ENCODE data around the gene FUZ. TPM values are rescaled to one million over a fixed set of nuclear protein-coding genes. Genes with fewer than 3 reads are reported as not detected.

Gene FUZ
- total and polyA plus RNA-seq, 2 of the 4 experiments (the other 2 are of a cell fraction): 12.1 to 14.3 TPM

DNA sequence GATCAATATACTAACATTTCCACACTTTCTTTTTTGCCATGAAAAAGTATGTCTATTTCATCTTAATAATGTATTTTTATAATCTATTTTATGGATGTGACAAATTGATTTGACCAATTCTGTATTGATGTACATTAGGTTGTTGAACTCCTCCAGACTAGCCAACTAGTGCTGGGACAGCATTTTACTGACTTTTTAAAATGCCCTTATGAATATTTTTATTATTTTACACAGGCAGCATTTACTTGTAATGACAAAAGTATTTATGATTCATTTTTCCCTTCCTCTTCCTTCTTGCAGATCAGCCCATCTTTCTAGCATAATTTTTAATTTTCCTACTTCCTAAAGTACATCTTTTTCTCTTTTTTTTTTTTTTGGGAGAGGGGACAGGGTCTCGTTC lies 918 bp upstream of the FUZ start:
- in situ Hi-C loops (cut with MboI; ENCODE audit: low sequenced_read_pairs) (no loop called here), dilution Hi-C loops (cut with HindIII; ENCODE audit: low sequenced_read_pairs, unreplicated experiment) (no loop called here), intact Hi-C loops (cut with micrococcal nuclease) (loop anchor here (10.0 kb wide), 1 partner anchor 99 kb away; no protein-coding TSS in a partner anchor)
- H3K4me3 ChIP-seq (ENCODE audit: insufficient read depth, low read depth, low read length): no peak overlapping the region
- no peak overlapping the region for H4K91ac ChIP-seq (ENCODE audit: insufficient read depth, low read depth, low read length)
- no peaks in the 10 kb centered on the region for H3K36me3 ChIP-seq (ENCODE audit: control insufficient read depth, insufficient read depth, low read length)
- no peak overlapping the region for H2BK5ac ChIP-seq (ENCODE audit: low read depth, low read length, poor library complexity, severe bottlenecking)
- DNase-seq (no peak), ATAC-seq (ENCODE audit: low read depth) (no peak)
- H4K20me1 ChIP-seq (ENCODE audit: insufficient read depth, low read length): 0 out of 2 replicates have a peak, but pooled peaks cover 2% of the 10 kb centered on the region
- peaks cover 4% of the 10 kb centered on the region for H3K4me1 ChIP-seq (ENCODE audit: control insufficient read depth, insufficient read depth, low read length)
- peak overlapping the region; percentile 70 for H2AFZ ChIP-seq (replicated peaks; ENCODE audit: low read length, poor library complexity)
- no CpG with 5 or more reads among the region's 1 CpG for WGBS, 2 experiments (ENCODE audit: extremely low coverage in 2 of 2, insufficient read length in 1 of 2)
- POLR2A ChIA-PET (ENCODE audit: unreplicated experiment): no interaction called here
- no peak overlapping the region for H3K23ac ChIP-seq (ENCODE audit: low read depth, low read length)
- H2BK15ac ChIP-seq (ENCODE audit: low read depth, low read length): no peak overlapping the region
- no peak overlapping the region for H3K9ac ChIP-seq (ENCODE audit: low read depth, low read length)
- no peak overlapping the region for H2AK5ac ChIP-seq (ENCODE audit: low read depth, low read length)
- no peak for TF ChIP-seq NFE2L2 (IDR thresholded peaks at IDR 0.05; ENCODE audit: low read depth, low read length)
- TF ChIP-seq RFX5 (IDR thresholded peaks at IDR 0.05; ENCODE audit: low read depth, low read length): no peak
- TF ChIP-seq SMC3 (IDR thresholded peaks at IDR 0.05; ENCODE audit: low read depth, low read length): no peak
- TF ChIP-seq CHD1 (IDR thresholded peaks at IDR 0.05; ENCODE audit: low read depth, low read length): no peak
- TF ChIP-seq MXI1 (IDR thresholded peaks at IDR 0.05; ENCODE audit: borderline replicate concordance, low read depth, low read length): no peak
- TF ChIP-seq, protein P1, sequence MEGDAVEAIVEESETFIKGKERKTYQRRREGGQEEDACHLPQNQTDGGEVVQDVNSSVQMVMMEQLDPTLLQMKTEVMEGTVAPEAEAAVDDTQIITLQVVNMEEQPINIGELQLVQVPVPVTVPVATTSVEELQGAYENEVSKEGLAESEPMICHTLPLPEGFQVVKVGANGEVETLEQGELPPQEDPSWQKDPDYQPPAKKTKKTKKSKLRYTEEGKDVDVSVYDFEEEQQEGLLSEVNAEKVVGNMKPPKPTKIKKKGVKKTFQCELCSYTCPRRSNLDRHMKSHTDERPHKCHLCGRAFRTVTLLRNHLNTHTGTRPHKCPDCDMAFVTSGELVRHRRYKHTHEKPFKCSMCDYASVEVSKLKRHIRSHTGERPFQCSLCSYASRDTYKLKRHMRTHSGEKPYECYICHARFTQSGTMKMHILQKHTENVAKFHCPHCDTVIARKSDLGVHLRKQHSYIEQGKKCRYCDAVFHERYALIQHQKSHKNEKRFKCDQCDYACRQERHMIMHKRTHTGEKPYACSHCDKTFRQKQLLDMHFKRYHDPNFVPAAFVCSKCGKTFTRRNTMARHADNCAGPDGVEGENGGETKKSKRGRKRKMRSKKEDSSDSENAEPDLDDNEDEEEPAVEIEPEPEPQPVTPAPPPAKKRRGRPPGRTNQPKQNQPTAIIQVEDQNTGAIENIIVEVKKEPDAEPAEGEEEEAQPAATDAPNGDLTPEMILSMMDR (conservative IDR thresholded peaks at IDR 0.05; ENCODE audit: low read depth, low read length): no peak
- no peak for TF ChIP-seq RCOR1 (IDR thresholded peaks at IDR 0.05; ENCODE audit: insufficient replicate concordance, low read length)
- TF ChIP-seq RAD21 (IDR thresholded peaks at IDR 0.05; ENCODE audit: low read length): no peak
- TF ChIP-seq POLR2A (IDR thresholded peaks at IDR 0.05; ENCODE audit: low read depth, low read length): no peak
- no peak for TF ChIP-seq CEBPB (IDR thresholded peaks at IDR 0.05; ENCODE audit: low read depth, low read length)
- TF ChIP-seq MAFK (IDR thresholded peaks at IDR 0.05; ENCODE audit: low read depth, low read length): no peak
- TF ChIP-seq FOS (IDR thresholded peaks at IDR 0.05; ENCODE audit: low read depth, low read length): no peak
- TF ChIP-seq, protein P2, sequence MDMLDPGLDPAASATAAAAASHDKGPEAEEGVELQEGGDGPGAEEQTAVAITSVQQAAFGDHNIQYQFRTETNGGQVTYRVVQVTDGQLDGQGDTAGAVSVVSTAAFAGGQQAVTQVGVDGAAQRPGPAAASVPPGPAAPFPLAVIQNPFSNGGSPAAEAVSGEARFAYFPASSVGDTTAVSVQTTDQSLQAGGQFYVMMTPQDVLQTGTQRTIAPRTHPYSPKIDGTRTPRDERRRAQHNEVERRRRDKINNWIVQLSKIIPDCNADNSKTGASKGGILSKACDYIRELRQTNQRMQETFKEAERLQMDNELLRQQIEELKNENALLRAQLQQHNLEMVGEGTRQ (IDR thresholded peaks at IDR 0.05; ENCODE audit: low read depth, low read length): no peak
- TF ChIP-seq BHLHE40 (IDR thresholded peaks at IDR 0.05; ENCODE audit: low read depth, low read length): no peak
- no peak for TF ChIP-seq MAZ (IDR thresholded peaks at IDR 0.05; ENCODE audit: borderline replicate concordance, low read depth, low read length)
- TF ChIP-seq, protein P3, sequence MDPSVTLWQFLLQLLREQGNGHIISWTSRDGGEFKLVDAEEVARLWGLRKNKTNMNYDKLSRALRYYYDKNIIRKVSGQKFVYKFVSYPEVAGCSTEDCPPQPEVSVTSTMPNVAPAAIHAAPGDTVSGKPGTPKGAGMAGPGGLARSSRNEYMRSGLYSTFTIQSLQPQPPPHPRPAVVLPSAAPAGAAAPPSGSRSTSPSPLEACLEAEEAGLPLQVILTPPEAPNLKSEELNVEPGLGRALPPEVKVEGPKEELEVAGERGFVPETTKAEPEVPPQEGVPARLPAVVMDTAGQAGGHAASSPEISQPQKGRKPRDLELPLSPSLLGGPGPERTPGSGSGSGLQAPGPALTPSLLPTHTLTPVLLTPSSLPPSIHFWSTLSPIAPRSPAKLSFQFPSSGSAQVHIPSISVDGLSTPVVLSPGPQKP (IDR thresholded peaks at IDR 0.05; ENCODE audit: borderline replicate concordance, low read depth, low read length): no peak
- CTCF ChIA-PET: no interaction called here
- H4K8ac ChIP-seq (ENCODE audit: low read depth in 2 of 2, low read length in 2 of 2): peak overlapping the region in 1 of 2 experiments; percentile 65; a peak in 1 of 4 replicates
- no peak overlapping the region; the same call in 1 of the 2 replicates for H4K5ac ChIP-seq (ENCODE audit: low read depth, low read length)
- no peak overlapping the region for H3K27ac ChIP-seq (ENCODE audit: insufficient read depth, low read length)
- H3K4ac ChIP-seq (ENCODE audit: low read depth, low read length): no peak overlapping the region
- H3K9me1 ChIP-seq (ENCODE audit: insufficient read depth, low read length): peaks cover 17% of the 10 kb centered on the region
- H3K18ac ChIP-seq (ENCODE audit: low read depth, low read length): no peak overlapping the region
- no peak overlapping the region for H3K4me2 ChIP-seq (ENCODE audit: low read depth, low read length)
- no peak overlapping the region for H2AK9ac ChIP-seq (replicated peaks; ENCODE audit: low read depth, low read length, poor library complexity)
- no peak overlapping the region for H2BK120ac ChIP-seq (ENCODE audit: low read depth, low read length)
- no peaks in the 10 kb centered on the region for H3K27me3 ChIP-seq (ENCODE audit: control insufficient read depth, insufficient read depth, low read length)
- no peaks in the 10 kb centered on the region for H3K9me3 ChIP-seq (ENCODE audit: control insufficient read depth, insufficient read depth, low read length)
- H2BK20ac ChIP-seq (ENCODE audit: low read depth, low read length): no peak overlapping the region
- no peak overlapping the region for H3K14ac ChIP-seq (replicated peaks; ENCODE audit: low read depth, low read length)
- no TSS peak for BruUV-seq (replicated peaks)
- peaks cover 10 to 27% of the 10 kb centered on the region in 2 experiments for H3K79me1 ChIP-seq (ENCODE audit: low read depth in 1 of 2, low read length in 2 of 2)
- H3K56ac ChIP-seq (ENCODE audit: extremely low read depth, insufficient read depth, low read length): no peak overlapping the region

Measured in IMR-90 (cell line).